Nephron (organoid): ENCODE measurements around the gene GPRC5A.

Source experiments
- H3K27ac Mint-ChIP-seq, 3 experiments: 2 replicates each; pipeline ENCODE4 v1.8.0; 2020; ENCODE audit warnings: mixed read lengths in 3 of 3, mild to moderate bottlenecking in 2 of 3, moderate library complexity in 1 of 3
- H3K27me3 Mint-ChIP-seq: 2 replicates; pipeline ENCODE4 v1.8.0; 2021; ENCODE audit warnings: low read depth, mild to moderate bottlenecking, moderate library complexity, mixed read lengths
- H3K36me3 Mint-ChIP-seq: 2 replicates; pipeline ENCODE4 v1.8.0; 2020; ENCODE audit warnings: low read depth, mixed read lengths
- H3K4me1 Mint-ChIP-seq: 2 replicates; pipeline ENCODE4 v1.8.0; 2020; ENCODE audit warnings: mixed read lengths
- H3K4me3 Mint-ChIP-seq, 3 experiments: 2 replicates each; pipeline ENCODE4 v1.8.0; 2020; ENCODE audit warnings: mild to moderate bottlenecking in 3 of 3, mixed read lengths in 3 of 3, moderate library complexity in 2 of 3
- H3K9me3 Mint-ChIP-seq: 2 replicates; pipeline ENCODE4 v1.8.0; 2020; ENCODE audit warnings: mixed read lengths
- TF ChIP-seq, protein P1 (sequence below), 3 experiments: fragments of 200-600 bp; sonication (generic); IDR thresholded peaks; one replicate each; pipeline ENCODE4 v1.5.0; 2021; ENCODE audit warnings: antibody characterized with exemption in 3 of 3; ENCODE audit not compliant: unreplicated experiment in 3 of 3

GPRC5A gene

GRCh38 chr12:12960639-12961209 is 69.4 kb downstream of the GPRC5A start:
- Mint-ChIP-seq H3K9me3 (no peaks in the 10 kb centered on the region), H3K27me3 (no peaks in the 10 kb centered on the region)
- TF ChIP-seq, protein P1, sequence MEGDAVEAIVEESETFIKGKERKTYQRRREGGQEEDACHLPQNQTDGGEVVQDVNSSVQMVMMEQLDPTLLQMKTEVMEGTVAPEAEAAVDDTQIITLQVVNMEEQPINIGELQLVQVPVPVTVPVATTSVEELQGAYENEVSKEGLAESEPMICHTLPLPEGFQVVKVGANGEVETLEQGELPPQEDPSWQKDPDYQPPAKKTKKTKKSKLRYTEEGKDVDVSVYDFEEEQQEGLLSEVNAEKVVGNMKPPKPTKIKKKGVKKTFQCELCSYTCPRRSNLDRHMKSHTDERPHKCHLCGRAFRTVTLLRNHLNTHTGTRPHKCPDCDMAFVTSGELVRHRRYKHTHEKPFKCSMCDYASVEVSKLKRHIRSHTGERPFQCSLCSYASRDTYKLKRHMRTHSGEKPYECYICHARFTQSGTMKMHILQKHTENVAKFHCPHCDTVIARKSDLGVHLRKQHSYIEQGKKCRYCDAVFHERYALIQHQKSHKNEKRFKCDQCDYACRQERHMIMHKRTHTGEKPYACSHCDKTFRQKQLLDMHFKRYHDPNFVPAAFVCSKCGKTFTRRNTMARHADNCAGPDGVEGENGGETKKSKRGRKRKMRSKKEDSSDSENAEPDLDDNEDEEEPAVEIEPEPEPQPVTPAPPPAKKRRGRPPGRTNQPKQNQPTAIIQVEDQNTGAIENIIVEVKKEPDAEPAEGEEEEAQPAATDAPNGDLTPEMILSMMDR (IDR thresholded peaks at IDR 0.05; ENCODE audit: unreplicated experiment in 3 of 3), result no peak

DNA sequence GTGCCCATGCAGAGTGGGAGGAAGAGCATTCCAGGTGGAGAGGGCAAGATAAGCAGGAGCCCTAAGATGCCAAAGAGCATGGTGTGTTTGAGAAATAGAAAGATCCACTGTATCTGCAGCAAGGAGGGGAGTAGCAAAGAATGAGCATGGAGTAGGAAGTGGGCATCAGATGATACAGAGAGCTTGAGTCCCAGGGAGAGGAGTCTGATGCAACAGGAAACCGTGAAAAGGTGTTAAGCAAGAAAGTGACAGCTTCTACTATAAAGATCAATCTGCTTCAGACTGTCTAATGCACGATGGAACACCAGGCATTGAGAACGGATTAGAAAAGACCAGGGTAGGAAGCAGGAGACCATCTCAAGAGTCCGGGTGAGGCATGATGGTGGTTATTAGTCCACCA is 72.9 kb downstream of the GPRC5A start:
- no peak overlapping the region for H3K4me3 Mint-ChIP-seq
- H3K27me3 Mint-ChIP-seq, result no peaks in the 10 kb centered on the region
- H3K27ac Mint-ChIP-seq, result no peak overlapping the region
- H3K36me3 Mint-ChIP-seq, result peaks cover 12% of the 10 kb centered on the region
- TF ChIP-seq, protein P1 (IDR thresholded peaks at IDR 0.05; ENCODE audit: unreplicated experiment in 3 of 3), result no peak
- peaks cover 5% of the 10 kb centered on the region for H3K4me1 Mint-ChIP-seq
- no peaks in the 10 kb centered on the region for H3K9me3 Mint-ChIP-seq

More at GRCh38 chr12:12960639-12961209, 69.4 kb downstream of the GPRC5A start:
- no peak overlapping the region for H3K4me3 Mint-ChIP-seq
- peaks cover 5% of the 10 kb centered on the region for H3K4me1 Mint-ChIP-seq
- H3K27ac Mint-ChIP-seq, result no peak overlapping the region
- no peaks in the 10 kb centered on the region for H3K36me3 Mint-ChIP-seq

GRCh38 chr12:12965836-12966235 is 74.5 kb downstream of the GPRC5A start:
- H3K27me3 Mint-ChIP-seq, result no peaks in the 10 kb centered on the region
- TF ChIP-seq, protein P1 (IDR thresholded peaks at IDR 0.05; ENCODE audit: unreplicated experiment in 3 of 3), result no peak
- peaks cover 3% of the 10 kb centered on the region for H3K4me1 Mint-ChIP-seq
- H3K9me3 Mint-ChIP-seq, result no peaks in the 10 kb centered on the region
- no peak overlapping the region for H3K27ac Mint-ChIP-seq
- peaks cover 21% of the 10 kb centered on the region for H3K36me3 Mint-ChIP-seq
- H3K4me3 Mint-ChIP-seq, result no peak overlapping the region
